GM19025 (cell line): Measurements from ENCODE around the gene GPR176.

Experiments
- ATAC-seq: cut with Tn5 transposase; IDR thresholded peaks from one replicate; pipeline ENCODE4 v1.9.1; 2021; ENCODE audit warnings: mild to moderate bottlenecking, low read depth, moderate library complexity; ENCODE audit not compliant: unreplicated experiment

GPR176 gene

GRCh38 chr15:39860871-39861270, 59.2 kb downstream of the GPR176 start:
- no peak for ATAC-seq

GRCh38 chr15:39860200-39860599, 59.9 kb downstream of the GPR176 start:
- no peak for ATAC-seq

- ATAC-seq = no peak
Observed at GRCh38 chr15:39859636-39860035, 60.4 kb downstream of the GPR176 start.

GRCh38 chr15:39857132-39857531, 62.9 kb downstream of the GPR176 start:
- no peak for ATAC-seq

- ATAC-seq = no peak
Observed at GRCh38 chr15:39856357-39856756, 63.7 kb downstream of the GPR176 start.

GRCh38 chr15:39855400-39855799, 64.7 kb downstream of the GPR176 start:
- no peak for ATAC-seq

- ATAC-seq = no peak
Observed at GRCh38 chr15:39854161-39854560, 65.9 kb downstream of the GPR176 start.

GRCh38 chr15:39852250-39852649, 67.8 kb downstream of the GPR176 start:
- ATAC-seq = no peak

- ATAC-seq = no peak
Observed at GRCh38 chr15:39851500-39852092, 68.5 kb downstream of the GPR176 start.

- no peak for ATAC-seq
Observed at GRCh38 chr15:39850436-39850835, 69.6 kb downstream of the GPR176 start.

GRCh38 chr15:39846108-39846507, 74.0 kb downstream of the GPR176 start:
- no peak for ATAC-seq

- ATAC-seq = no peak
Observed at GRCh38 chr15:39845582-39845981, 74.5 kb downstream of the GPR176 start.

GRCh38 chr15:39843565-39843964, 76.5 kb downstream of the GPR176 start:
- ATAC-seq = no peak

GRCh38 chr15:39837454-39837853, 82.6 kb downstream of the GPR176 start:
- no peak for ATAC-seq

- no peak for ATAC-seq
Observed at GRCh38 chr15:39835550-39835949, 84.5 kb downstream of the GPR176 start.

- no peak for ATAC-seq
Observed at GRCh38 chr15:39834256-39834655, 85.8 kb downstream of the GPR176 start.

GRCh38 chr15:39833515-39833981, 86.5 kb downstream of the GPR176 start:
- ATAC-seq = no peak

GRCh38 chr15:39830166-39830565, 89.9 kb downstream of the GPR176 start:
- no peak for ATAC-seq

GRCh38 chr15:39828374-39828931, 91.6 kb downstream of the GPR176 start:
- no peak for ATAC-seq

GRCh38 chr15:39826975-39827374, 93.1 kb downstream of the GPR176 start:
- ATAC-seq = no peak

- ATAC-seq = no peak
Observed at GRCh38 chr15:39823634-39824033, 96.4 kb downstream of the GPR176 start.

GRCh38 chr15:39820050-39820602, 99.9 kb downstream of the GPR176 start:
- ATAC-seq = no peak
